IPS-18a (cell line): ENCODE data around the gene STIM1.
A peak's percentile ranks its signal among the peaks of the same experiment; 100 is the strongest.

Experiments
- H3K27ac ChIP-seq: one replicate; pipeline ENCODE4 v1.5.1; 2013; ENCODE audit warnings: low read length
- H3K27me3 ChIP-seq: one replicate; pipeline ENCODE4 v1.6.1; 2013; ENCODE audit warnings: mild to moderate bottlenecking, low read length; ENCODE audit not compliant: control insufficient read depth, insufficient read depth
- H3K36me3 ChIP-seq: one replicate; pipeline ENCODE4 v1.6.1; 2013; ENCODE audit warnings: low read depth, low read length; ENCODE audit not compliant: control insufficient read depth
- H3K4me1 ChIP-seq: one replicate; pipeline ENCODE4 v1.6.1; 2013; ENCODE audit warnings: low read depth, low read length; ENCODE audit not compliant: control insufficient read depth
- H3K4me3 ChIP-seq: one replicate; pipeline ENCODE4 v1.5.1; 2013; ENCODE audit warnings: low read length
- H3K9ac ChIP-seq: one replicate; pipeline ENCODE4 v1.6.1; 2013; ENCODE audit warnings: mild to moderate bottlenecking, low read length, moderate library complexity
- H3K9me3 ChIP-seq: one replicate; pipeline ENCODE4 v1.6.1; 2013; ENCODE audit warnings: low read depth, low read length; ENCODE audit not compliant: control insufficient read depth

Gene STIM1

GRCh38 chr11:3843326-3843725 is 12.1 kb upstream of the STIM1 start:
- H3K9ac ChIP-seq: no peak overlapping the region
- H3K4me3 ChIP-seq: no peak overlapping the region
- no peaks in the 10 kb centered on the region for H3K36me3 ChIP-seq
- H3K27ac ChIP-seq: no peak overlapping the region
- H3K4me1 ChIP-seq: peaks cover 7% of the 10 kb centered on the region
- H3K27me3 ChIP-seq: peaks cover 5% of the 10 kb centered on the region
- no peaks in the 10 kb centered on the region for H3K9me3 ChIP-seq

GRCh38 chr11:3845246-3845645 is 10.2 kb upstream of the STIM1 start:
- H3K36me3 ChIP-seq: no peaks in the 10 kb centered on the region
- peaks cover 3% of the 10 kb centered on the region for H3K4me1 ChIP-seq
- no peak overlapping the region for H3K9ac ChIP-seq
- H3K27me3 ChIP-seq: peaks cover 5% of the 10 kb centered on the region
- H3K9me3 ChIP-seq: no peaks in the 10 kb centered on the region
- no peak overlapping the region for H3K4me3 ChIP-seq
- no peak overlapping the region for H3K27ac ChIP-seq

- no peak overlapping the region for H3K4me3 ChIP-seq
- no peak overlapping the region for H3K9ac ChIP-seq
- H3K9me3 ChIP-seq: no peaks in the 10 kb centered on the region
- no peaks in the 10 kb centered on the region for H3K36me3 ChIP-seq
- H3K4me1 ChIP-seq: peaks cover 3% of the 10 kb centered on the region
- no peak overlapping the region for H3K27ac ChIP-seq
- H3K27me3 ChIP-seq: peaks cover 5% of the 10 kb centered on the region
Measured at GRCh38 chr11:3845670-3846069, 9.8 kb upstream of the STIM1 start.

- Histone ChIP-seq H3K9me3 (no peaks in the 10 kb centered on the region), H3K9ac (no peak overlapping the region), H3K27me3 (no peaks in the 10 kb centered on the region), H3K4me3 (no peak overlapping the region), H3K27ac (no peak overlapping the region), H3K4me1 (peaks cover 5% of the 10 kb centered on the region), H3K36me3 (no peaks in the 10 kb centered on the region)
Measured at GRCh38 chr11:3849297-3849874, 6.1 kb upstream of the STIM1 start.

- H3K27ac ChIP-seq: no peak overlapping the region
- H3K36me3 ChIP-seq: no peaks in the 10 kb centered on the region
- H3K9me3 ChIP-seq: no peaks in the 10 kb centered on the region
- H3K9ac ChIP-seq: no peak overlapping the region
- peaks cover 15% of the 10 kb centered on the region for H3K4me1 ChIP-seq
- H3K27me3 ChIP-seq: peaks cover 18% of the 10 kb centered on the region
- H3K4me3 ChIP-seq: no peak overlapping the region
Measured at GRCh38 chr11:3853545-3853842, 2.0 kb upstream of the STIM1 start.

- Histone ChIP-seq H3K9ac (no peak overlapping the region), H3K27ac (no peak overlapping the region)
Measured at GRCh38 chr11:3853899-3854659, 1.4 kb upstream of the STIM1 start.

GRCh38 chr11:3854660-3854976 is 846 bp upstream of the STIM1 start:
- H3K9ac ChIP-seq: no peak overlapping the region
- H3K27ac ChIP-seq: no peak overlapping the region
- peak overlapping the region; percentile 77 for H3K4me3 ChIP-seq
- peaks cover 18% of the 10 kb centered on the region for H3K27me3 ChIP-seq
- no peaks in the 10 kb centered on the region for H3K36me3 ChIP-seq
- peaks cover 21% of the 10 kb centered on the region for H3K4me1 ChIP-seq
- no peaks in the 10 kb centered on the region for H3K9me3 ChIP-seq

More at GRCh38 chr11:3853899-3854659, 1.4 kb upstream of the STIM1 start:
- H3K9me3 ChIP-seq: no peaks in the 10 kb centered on the region
- peaks cover 16% of the 10 kb centered on the region for H3K4me1 ChIP-seq
- H3K27me3 ChIP-seq: peaks cover 18% of the 10 kb centered on the region
- H3K36me3 ChIP-seq: no peaks in the 10 kb centered on the region
- no peak overlapping the region for H3K4me3 ChIP-seq

- H3K9ac ChIP-seq: peak overlapping the region; percentile 16
- H3K9me3 ChIP-seq: no peaks in the 10 kb centered on the region
- peaks cover 29% of the 10 kb centered on the region for H3K4me1 ChIP-seq
- H3K36me3 ChIP-seq: no peaks in the 10 kb centered on the region
- no peak overlapping the region for H3K27ac ChIP-seq
- H3K4me3 ChIP-seq: peak overlapping the region; percentile 64
- H3K27me3 ChIP-seq: peaks cover 18% of the 10 kb centered on the region
Measured at GRCh38 chr11:3855808-3856491, 486 bp downstream of the STIM1 start.

- H3K4me3 ChIP-seq: peak overlapping the region; percentile 64
- no peak overlapping the region for H3K27ac ChIP-seq
- H3K36me3 ChIP-seq: no peaks in the 10 kb centered on the region
- peaks cover 18% of the 10 kb centered on the region for H3K27me3 ChIP-seq
- peaks cover 33% of the 10 kb centered on the region for H3K4me1 ChIP-seq
- H3K9me3 ChIP-seq: no peaks in the 10 kb centered on the region
- H3K9ac ChIP-seq: no peak overlapping the region
Measured at GRCh38 chr11:3856856-3857553, 1.5 kb downstream of the STIM1 start.

GRCh38 chr11:3857628-3858027 is 2.2 kb downstream of the STIM1 start:
- Histone ChIP-seq H3K9me3 (no peaks in the 10 kb centered on the region), H3K4me3 (no peak overlapping the region), H3K9ac (no peak overlapping the region), H3K4me1 (peaks cover 37% of the 10 kb centered on the region), H3K36me3 (no peaks in the 10 kb centered on the region), H3K27me3 (peaks cover 18% of the 10 kb centered on the region), H3K27ac (no peak overlapping the region)

- Histone ChIP-seq H3K27me3 (peaks cover 18% of the 10 kb centered on the region), H3K27ac (no peak overlapping the region), H3K9me3 (no peaks in the 10 kb centered on the region), H3K9ac (no peak overlapping the region), H3K4me1 (peaks cover 32% of the 10 kb centered on the region), H3K4me3 (no peak overlapping the region), H3K36me3 (no peaks in the 10 kb centered on the region)
Measured at GRCh38 chr11:3859373-3859881, 4.0 kb downstream of the STIM1 start.
